Dendritic cell treated with granulocyte-macrophage colony-stimulating factor and Interleukin-4, amounts not matched to agents 40 ng/mL and 50 ng/mL, for 4 days (primary cell): ENCODE results near the gene ADD2.
"Not testable (repeated sequence)": the region's sequence is repeated elsewhere in the genome, so short reads cannot be mapped to it uniquely, and the experiment has no call there.

ENCODE experiments used
- H3K27ac Mint-ChIP-seq: one replicate; pipeline ENCODE4 v1.8.0; 2022; ENCODE audit warnings: mild to moderate bottlenecking, mixed read lengths
- H3K27me3 Mint-ChIP-seq: one replicate; pipeline ENCODE4 v1.8.0; 2022; ENCODE audit warnings: mild to moderate bottlenecking, mixed read lengths
- H3K36me3 Mint-ChIP-seq: one replicate; pipeline ENCODE4 v1.8.0; 2022; ENCODE audit warnings: low read depth, mixed read lengths
- H3K4me1 Mint-ChIP-seq: one replicate; pipeline ENCODE4 v1.8.0; 2022; ENCODE audit warnings: low read depth, mixed read lengths
- H3K4me3 Mint-ChIP-seq: one replicate; pipeline ENCODE4 v1.8.0; 2022; ENCODE audit warnings: mild to moderate bottlenecking, moderate library complexity, mixed read lengths
- H3K9me3 Mint-ChIP-seq: one replicate; pipeline ENCODE4 v1.8.0; 2022; ENCODE audit warnings: mixed read lengths
- intact Hi-C: fragments of 100-400 bp; cut with micrococcal nuclease; formaldehyde crosslinking; loops from one replicate; pipeline ENCODE4 v1.15.0; 2022

Gene ADD2

GRCh38 chr2:70668432-70668831 lies 99.6 kb downstream of the ADD2 start:
- H3K27ac Mint-ChIP-seq, result no peak overlapping the region
- H3K9me3 Mint-ChIP-seq, result no peaks in the 10 kb centered on the region
- intact Hi-C loops, result no loop called here
- no peaks in the 10 kb centered on the region for H3K4me1 Mint-ChIP-seq
- H3K27me3 Mint-ChIP-seq, result peaks cover 2% of the 10 kb centered on the region
- no peak overlapping the region for H3K4me3 Mint-ChIP-seq
- no peaks in the 10 kb centered on the region for H3K36me3 Mint-ChIP-seq

- no peaks in the 10 kb centered on the region for H3K9me3 Mint-ChIP-seq
- no peak overlapping the region for H3K4me3 Mint-ChIP-seq
- no peaks in the 10 kb centered on the region for H3K4me1 Mint-ChIP-seq
- intact Hi-C loops, result no loop called here
- no peaks in the 10 kb centered on the region for H3K36me3 Mint-ChIP-seq
- H3K27ac Mint-ChIP-seq, result no peak overlapping the region
- H3K27me3 Mint-ChIP-seq, result peaks cover 2% of the 10 kb centered on the region
Measured at GRCh38 chr2:70664525-70664924, 103.5 kb downstream of the ADD2 start.

- H3K9me3 Mint-ChIP-seq, result no peaks in the 10 kb centered on the region
- intact Hi-C loops, result no loop called here
- H3K4me1 Mint-ChIP-seq, result no peaks in the 10 kb centered on the region
- H3K27me3 Mint-ChIP-seq, result peaks cover 2% of the 10 kb centered on the region
- no peak overlapping the region for H3K4me3 Mint-ChIP-seq
- H3K27ac Mint-ChIP-seq, result no peak overlapping the region
- no peaks in the 10 kb centered on the region for H3K36me3 Mint-ChIP-seq
Measured at GRCh38 chr2:70663411-70663810, 104.6 kb downstream of the ADD2 start.

GRCh38 chr2:70659551-70659950 lies 108.4 kb downstream of the ADD2 start:
- Mint-ChIP-seq H3K4me1 (peaks cover 7% of the 10 kb centered on the region), H3K4me3 (no peak overlapping the region), H3K27ac (no peak overlapping the region), H3K9me3 (no peaks in the 10 kb centered on the region), H3K36me3 (no peaks in the 10 kb centered on the region), H3K27me3 (peaks cover 22% of the 10 kb centered on the region)
- intact Hi-C loops, result loop anchor here (10.0 kb wide), 1 partner anchor 285 kb away; no protein-coding TSS in a partner anchor

GRCh38 chr2:70658476-70658875 lies 109.5 kb downstream of the ADD2 start:
- no peaks in the 10 kb centered on the region for H3K9me3 Mint-ChIP-seq
- no peaks in the 10 kb centered on the region for H3K36me3 Mint-ChIP-seq
- H3K4me3 Mint-ChIP-seq, result no peak overlapping the region
- no peak overlapping the region for H3K27ac Mint-ChIP-seq
- peaks cover 12% of the 10 kb centered on the region for H3K4me1 Mint-ChIP-seq
- H3K27me3 Mint-ChIP-seq, result peaks cover 32% of the 10 kb centered on the region
- intact Hi-C loops, result loop anchor here (10.0 kb wide), 1 partner anchor 286 kb away; no protein-coding TSS in a partner anchor

GRCh38 chr2:70657246-70657645 lies 110.8 kb downstream of the ADD2 start:
- H3K27me3 Mint-ChIP-seq, result peaks cover 34% of the 10 kb centered on the region
- no peak overlapping the region for H3K27ac Mint-ChIP-seq
- no peaks in the 10 kb centered on the region for H3K36me3 Mint-ChIP-seq
- intact Hi-C loops, result loop anchor here (10.0 kb wide), 1 partner anchor 288 kb away; no protein-coding TSS in a partner anchor
- H3K9me3 Mint-ChIP-seq, result no peaks in the 10 kb centered on the region
- no peak overlapping the region for H3K4me3 Mint-ChIP-seq
- peaks cover 12% of the 10 kb centered on the region for H3K4me1 Mint-ChIP-seq

- no peak overlapping the region for H3K4me3 Mint-ChIP-seq
- H3K27me3 Mint-ChIP-seq, result peaks cover 39% of the 10 kb centered on the region
- intact Hi-C loops, result loop anchor here (10.0 kb wide), 1 partner anchor 288 kb away; no protein-coding TSS in a partner anchor
- peaks cover 12% of the 10 kb centered on the region for H3K4me1 Mint-ChIP-seq
- H3K36me3 Mint-ChIP-seq, result no peaks in the 10 kb centered on the region
- H3K27ac Mint-ChIP-seq, result no peak overlapping the region
- no peaks in the 10 kb centered on the region for H3K9me3 Mint-ChIP-seq
Measured at GRCh38 chr2:70656421-70657010, 111.5 kb downstream of the ADD2 start.

- intact Hi-C loops, result loop anchor here (2.0 to 10.0 kb wide), 2 partner anchors 129 to 289 kb away; no protein-coding TSS in a partner anchor
- no peak overlapping the region for H3K27ac Mint-ChIP-seq
- peaks cover 12% of the 10 kb centered on the region for H3K4me1 Mint-ChIP-seq
- H3K27me3 Mint-ChIP-seq, result peaks cover 42% of the 10 kb centered on the region
- H3K36me3 Mint-ChIP-seq, result no peaks in the 10 kb centered on the region
- no peaks in the 10 kb centered on the region for H3K9me3 Mint-ChIP-seq
- no peak overlapping the region for H3K4me3 Mint-ChIP-seq
Measured at GRCh38 chr2:70655786-70656185, 112.2 kb downstream of the ADD2 start.

GRCh38 chr2:70655211-70655610 lies 112.8 kb downstream of the ADD2 start:
- not testable (repeated sequence) for H3K9me3 Mint-ChIP-seq, H3K4me3 Mint-ChIP-seq, H3K36me3 Mint-ChIP-seq, H3K27ac Mint-ChIP-seq
- Mint-ChIP-seq H3K27me3 (peaks cover 45% of the 10 kb centered on the region), H3K4me1 (peaks cover 12% of the 10 kb centered on the region)
- intact Hi-C loops, result loop anchor here (2.0 to 10.0 kb wide), 2 partner anchors 130 to 290 kb away; no protein-coding TSS in a partner anchor

- H3K4me3 Mint-ChIP-seq, result no peak overlapping the region
- H3K9me3 Mint-ChIP-seq, result no peaks in the 10 kb centered on the region
- intact Hi-C loops, result loop anchor here (10.0 kb wide), 1 partner anchor 293 kb away; no protein-coding TSS in a partner anchor
- H3K27me3 Mint-ChIP-seq, result peaks cover 37% of the 10 kb centered on the region
- no peak overlapping the region for H3K27ac Mint-ChIP-seq
- H3K36me3 Mint-ChIP-seq, result no peaks in the 10 kb centered on the region
- H3K4me1 Mint-ChIP-seq, result peaks cover 24% of the 10 kb centered on the region
Measured at GRCh38 chr2:70651727-70652126, 116.3 kb downstream of the ADD2 start.

GRCh38 chr2:70651014-70651413 lies 117.0 kb downstream of the ADD2 start:
- no peak overlapping the region for H3K4me3 Mint-ChIP-seq
- peaks cover 31% of the 10 kb centered on the region for H3K27me3 Mint-ChIP-seq
- peaks cover 18% of the 10 kb centered on the region for H3K4me1 Mint-ChIP-seq
- H3K9me3 Mint-ChIP-seq, result no peaks in the 10 kb centered on the region
- no peaks in the 10 kb centered on the region for H3K36me3 Mint-ChIP-seq
- H3K27ac Mint-ChIP-seq, result no peak overlapping the region
- intact Hi-C loops, result loop anchor here (10.0 kb wide), 1 partner anchor 294 kb away; no protein-coding TSS in a partner anchor

GRCh38 chr2:70648961-70649360 lies 119.0 kb downstream of the ADD2 start:
- no peak overlapping the region for H3K4me3 Mint-ChIP-seq
- peaks cover 20% of the 10 kb centered on the region for H3K27me3 Mint-ChIP-seq
- no peaks in the 10 kb centered on the region for H3K36me3 Mint-ChIP-seq
- H3K27ac Mint-ChIP-seq, result no peak overlapping the region
- H3K9me3 Mint-ChIP-seq, result no peaks in the 10 kb centered on the region
- intact Hi-C loops, result loop anchor here (1.0 to 10.0 kb wide), 2 partner anchors 304 to 345 kb away; no protein-coding TSS in a partner anchor
- peaks cover 12% of the 10 kb centered on the region for H3K4me1 Mint-ChIP-seq

- no peaks in the 10 kb centered on the region for H3K36me3 Mint-ChIP-seq
- H3K4me3 Mint-ChIP-seq, result no peak overlapping the region
- peaks cover 15% of the 10 kb centered on the region for H3K27me3 Mint-ChIP-seq
- no peak overlapping the region for H3K27ac Mint-ChIP-seq
- H3K4me1 Mint-ChIP-seq, result peaks cover 12% of the 10 kb centered on the region
- intact Hi-C loops, result loop anchor here (1.0 to 10.0 kb wide), 2 partner anchors 303 to 344 kb away; no protein-coding TSS in a partner anchor
- no peaks in the 10 kb centered on the region for H3K9me3 Mint-ChIP-seq
Measured at GRCh38 chr2:70647873-70648481, 120.0 kb downstream of the ADD2 start.

GRCh38 chr2:70646420-70646818 lies 121.6 kb downstream of the ADD2 start:
- Mint-ChIP-seq H3K9me3 (no peaks in the 10 kb centered on the region), H3K27me3 (peaks cover 11% of the 10 kb centered on the region), H3K27ac (no peak overlapping the region), H3K4me1 (peaks cover 12% of the 10 kb centered on the region), H3K4me3 (no peak overlapping the region), H3K36me3 (no peaks in the 10 kb centered on the region)
- intact Hi-C loops, result loop anchor here (10.0 kb wide), 1 partner anchor 302 kb away; no protein-coding TSS in a partner anchor
